GM23248 (cell line): ENCODE measurements around the gene DGAT2L6. TPM values are rescaled to one million over a fixed set of nuclear protein-coding genes. Genes with fewer than 3 reads are reported as not detected.
A peak's percentile ranks its signal among the peaks of the same experiment; 100 is the strongest.
"Not testable (repeated sequence)": the region's sequence is repeated elsewhere in the genome, so short reads cannot be mapped to it uniquely, and the experiment has no call there.

ENCODE experiments used
- DNase-seq: peaks from one replicate; pipeline ENCODE4 v3.0.0-alpha.2; 2015
- H2AFZ ChIP-seq: fragments of 200-600 bp; sonication (generic); 2 replicates; pipeline ENCODE4 v1.6.1; 2016; ENCODE audit warnings: antibody characterized with exemption
- H3F3A ChIP-seq: fragments of 200-600 bp; sonication (generic); 2 replicates; pipeline ENCODE4 v1.6.1; 2016; ENCODE audit warnings: mild to moderate bottlenecking, antibody characterized with exemption, mixed run types; ENCODE audit not compliant: insufficient read depth
- H3K27ac ChIP-seq: fragments of 200-600 bp; sonication (generic); 2 replicates; pipeline ENCODE4 v1.5.1; 2016; ENCODE audit warnings: mild to moderate bottlenecking
- H3K27me3 ChIP-seq: fragments of 200-600 bp; sonication (generic); replicated peaks from 2 replicates; pipeline ENCODE4 v1.6.1; 2016; ENCODE audit warnings: mild to moderate bottlenecking; ENCODE audit not compliant: insufficient read depth
- H3K36me3 ChIP-seq: fragments of 200-600 bp; sonication (generic); 2 replicates; pipeline ENCODE4 v1.6.1; 2016; ENCODE audit warnings: low read depth, mild to moderate bottlenecking
- H3K4me1 ChIP-seq: fragments of 200-600 bp; sonication (generic); 2 replicates; pipeline ENCODE4 v1.6.1; 2016; ENCODE audit warnings: mild to moderate bottlenecking; ENCODE audit not compliant: insufficient read depth
- H3K4me2 ChIP-seq: fragments of 200-600 bp; sonication (generic); one replicate; pipeline ENCODE4 v1.6.1; 2016; ENCODE audit warnings: mild to moderate bottlenecking; ENCODE audit not compliant: unreplicated experiment
- H3K4me3 ChIP-seq: fragments of 200-600 bp; sonication (generic); 2 replicates; pipeline ENCODE4 v1.5.1; 2016; ENCODE audit warnings: mild to moderate bottlenecking
- H3K79me2 ChIP-seq: fragments of 200-600 bp; sonication (generic); 2 replicates; pipeline ENCODE4 v1.6.1; 2016; ENCODE audit warnings: mild to moderate bottlenecking; ENCODE audit not compliant: insufficient read depth
- H3K9ac ChIP-seq: fragments of 200-600 bp; sonication (generic); 2 replicates; pipeline ENCODE4 v1.6.1; 2016; ENCODE audit warnings: mild to moderate bottlenecking
- H3K9me2 ChIP-seq: fragments of 200-600 bp; sonication (generic); 2 replicates; pipeline ENCODE4 v1.6.1; 2016; ENCODE audit warnings: mixed run types, mild to moderate bottlenecking, moderate library complexity; ENCODE audit not compliant: insufficient read depth
- H3K9me3 ChIP-seq: fragments of 200-600 bp; sonication (generic); one replicate; pipeline ENCODE4 v1.6.1; 2017; ENCODE audit warnings: low read depth
- H4K20me1 ChIP-seq: fragments of 200-600 bp; sonication (generic); 2 replicates; pipeline ENCODE4 v1.6.0; 2016; ENCODE audit not compliant: insufficient read depth
- EZH2 ChIP-seq: fragments of 200-600 bp; sonication (generic); IDR thresholded peaks from 2 replicates; pipeline ENCODE4 v1.6.1; 2018; ENCODE audit warnings: antibody characterized with exemption, mild to moderate bottlenecking; ENCODE audit not compliant: insufficient read depth, poor library complexity, severe bottlenecking
- EZH2phosphoT487 ChIP-seq: fragments of 200-600 bp; sonication (generic); IDR thresholded peaks from 2 replicates; pipeline ENCODE4 v1.6.1; 2018; ENCODE audit warnings: antibody characterized with exemption, moderate library complexity, mild to moderate bottlenecking, low read depth; ENCODE audit not compliant: insufficient read depth
- WGBS, 2 experiments: methylation state at CpG; one replicate each; pipeline ENCODE4 v1.1.6; 2015 to 2017; ENCODE audit warnings: low lambda C conversion rate in 2 of 2, low coverage in 1 of 2; ENCODE audit errors: missing lambda C conversion rate in 2 of 2; 5-methylcytosine and 5-hydroxymethylcytosine counted together
- in situ Hi-C: fragments of 300-500 bp; cut with MboI; formaldehyde crosslinking; loops from 2 replicates; pipeline ENCODE4 v1.15.0; 2020
- polyA plus RNA-seq: library from polyadenylated mRNA; unstranded; fragments of >200 nt; fragmentation: Nextera tagmentation; extraction: Ambion mirVana; gene quantifications from 2 replicates; pipeline ENCODE4 v1.2.1, GENCODE V29; 2016
- total RNA-seq: library from RNA; depleted of rRNA; stranded (reverse); fragments of >200 nt; shearing (Covaris generic); gene quantifications from 2 replicates; pipeline ENCODE4 v1.2.3, GENCODE V29; 2014

Gene DGAT2L6
- total and polyA plus RNA-seq, 2 experiments from 2014 or later, result not detected

GRCh38 chrX:70231666-70232065 lies 54.4 kb downstream of the DGAT2L6 start:
- H3K4me3 ChIP-seq, result no peak overlapping the region
- DNase-seq, result no peak
- H3K9me2 ChIP-seq, result no peaks in the 10 kb centered on the region
- no peaks in the 10 kb centered on the region for H3K36me3 ChIP-seq
- no peak overlapping the region for H2AFZ ChIP-seq
- H3K4me2 ChIP-seq, result no peak overlapping the region
- H3K27ac ChIP-seq, result no peak overlapping the region
- in situ Hi-C loops, result no loop called here
- H4K20me1 ChIP-seq, result no peaks in the 10 kb centered on the region
- no peak overlapping the region for H3K9ac ChIP-seq
- H3K79me2 ChIP-seq, result no peaks in the 10 kb centered on the region
- H3K27me3 ChIP-seq, result no peaks in the 10 kb centered on the region
- H3K9me3 ChIP-seq, result no peaks in the 10 kb centered on the region
- WGBS, 2 experiments, result 73 to 96% methylated on average over 3 to 4 of the region's 4 CpGs
- H3F3A ChIP-seq, result no peaks in the 10 kb centered on the region
- no peaks in the 10 kb centered on the region for H3K4me1 ChIP-seq
- no peak for TF ChIP-seq EZH2

DNA sequence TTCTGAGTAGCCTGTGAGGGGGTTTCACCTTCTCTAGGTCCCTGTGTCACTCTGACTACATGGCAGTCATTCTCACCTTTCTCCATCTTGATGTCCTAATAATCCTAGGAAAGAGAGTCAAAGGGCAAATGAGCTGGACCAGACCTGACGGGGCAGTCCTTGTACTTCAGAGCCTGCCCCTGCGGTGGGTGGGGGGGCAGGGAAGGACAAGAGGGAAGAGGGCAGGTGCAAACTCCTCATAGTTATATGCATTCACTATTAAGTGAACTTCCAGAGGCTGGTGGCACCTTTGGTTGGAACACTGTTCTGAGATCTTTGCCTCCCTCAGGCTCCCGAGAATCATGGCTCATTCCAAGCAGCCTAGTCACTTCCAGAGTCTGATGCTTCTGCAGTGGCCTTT lies 57.1 kb downstream of the DGAT2L6 start, which contains the start of gene AWAT1:
Gene AWAT1 (plus strand): TSS at position 301 of the 400 bp plus-strand sequence. CDS start 41 bp downstream, at position 342.
- Histone ChIP-seq H3K4me3 (no peak within 1 kb of the TSS), H3F3A (no peaks in the 10 kb centered on the region), H3K9ac (no peak within 1 kb of the TSS), H3K79me2 (no peaks in the 10 kb centered on the region), H2AFZ (no peak within 1 kb of the TSS), H3K36me3 (no peaks in the 10 kb centered on the region), H4K20me1 (no peaks in the 10 kb centered on the region), H3K27me3 (no peaks in the 10 kb centered on the region), H3K27ac (no peak within 1 kb of the TSS), H3K9me2 (no peaks in the 10 kb centered on the region), H3K9me3 (no peaks in the 10 kb centered on the region), H3K4me2 (no peak within 1 kb of the TSS), H3K4me1 (no peaks in the 10 kb centered on the region)
- WGBS, 2 experiments, result 42 to 44% methylated on average over 1 to 3 of the region's 3 CpGs
- DNase-seq, result peak; percentile 27
- in situ Hi-C loops, result no loop called here
- TF ChIP-seq EZH2phosphoT487, result no peak
- TF ChIP-seq EZH2, result no peak

DNA sequence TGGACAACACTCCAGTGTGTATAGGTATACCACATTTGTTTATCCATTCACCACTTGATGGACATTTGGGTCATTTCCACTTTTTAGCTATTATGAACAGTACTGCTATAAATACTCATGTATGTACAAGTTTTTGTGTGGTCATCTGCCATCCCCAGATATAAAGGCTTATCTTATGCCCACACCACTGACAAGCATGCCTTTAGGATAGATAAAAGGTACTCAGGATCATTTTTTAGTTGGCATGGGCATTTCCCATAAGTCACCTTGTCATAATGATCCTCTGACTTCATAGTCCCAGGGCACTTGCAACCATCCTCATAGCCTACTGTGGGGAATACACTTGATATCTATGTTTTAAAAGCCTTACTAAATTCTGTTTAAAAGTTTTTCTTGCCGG lies 63.5 kb downstream of the DGAT2L6 start:
- H3K27ac ChIP-seq, result no peak overlapping the region
- no peak overlapping the region for H2AFZ ChIP-seq
- H3K9me3 ChIP-seq, result no peaks in the 10 kb centered on the region
- H3K79me2 ChIP-seq, result no peaks in the 10 kb centered on the region
- H3K36me3 ChIP-seq, result no peaks in the 10 kb centered on the region
- no peaks in the 10 kb centered on the region for H3K27me3 ChIP-seq
- no peaks in the 10 kb centered on the region for H4K20me1 ChIP-seq
- TF ChIP-seq EZH2, result no peak
- no peak for TF ChIP-seq EZH2phosphoT487
- WGBS, 2 experiments, result 83 to 93% methylated on average over 1 of the region's 1 CpG
- DNase-seq, result no peak
- H3F3A ChIP-seq, result no peaks in the 10 kb centered on the region
- no peak overlapping the region for H3K4me2 ChIP-seq
- H3K4me3 ChIP-seq, result no peak overlapping the region
- H3K9me2 ChIP-seq, result no peaks in the 10 kb centered on the region
- no peaks in the 10 kb centered on the region for H3K4me1 ChIP-seq
- no peak overlapping the region for H3K9ac ChIP-seq
- in situ Hi-C loops, result no loop called here

GRCh38 chrX:70241501-70241900 lies 64.2 kb downstream of the DGAT2L6 start:
- Histone ChIP-seq H3K9me3 (no peaks in the 10 kb centered on the region), H3K9me2 (no peaks in the 10 kb centered on the region), H3K79me2 (no peaks in the 10 kb centered on the region), H3K27ac (no peak overlapping the region), H2AFZ (no peak overlapping the region), H3K4me3 (no peak overlapping the region), H3K4me1 (no peaks in the 10 kb centered on the region), H3K4me2 (no peak overlapping the region), H4K20me1 (no peaks in the 10 kb centered on the region), H3K9ac (no peak overlapping the region), H3F3A (no peaks in the 10 kb centered on the region), H3K27me3 (no peaks in the 10 kb centered on the region), H3K36me3 (no peaks in the 10 kb centered on the region)
- TF ChIP-seq EZH2 (no peak), EZH2phosphoT487 (no peak)
- WGBS, 2 experiments, result 50 to 55% methylated on average over 2 of the region's 2 CpGs
- in situ Hi-C loops, result no loop called here
- DNase-seq, result no peak

DNA sequence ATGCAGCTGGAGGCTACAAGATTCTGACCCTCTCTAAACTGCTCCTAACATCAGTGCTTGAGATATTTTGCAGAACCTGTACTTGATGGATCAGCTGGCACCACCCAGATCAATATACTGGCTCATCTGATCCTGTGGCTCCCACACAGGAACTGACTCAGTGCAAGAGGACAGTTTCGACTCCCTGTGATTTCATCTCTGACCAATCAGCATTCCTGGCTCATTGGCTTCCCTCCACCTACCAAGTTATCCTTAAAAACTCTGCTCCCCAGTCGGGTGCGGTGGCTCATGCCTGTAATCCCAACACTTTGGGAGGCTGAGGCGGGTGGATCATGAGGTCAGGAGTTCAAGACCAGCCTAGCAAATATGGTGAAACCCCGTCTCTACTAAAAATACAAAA lies 66.3 kb downstream of the DGAT2L6 start:
- H3F3A ChIP-seq, H3K9me3 ChIP-seq, H3K4me1 ChIP-seq, H3K4me3 ChIP-seq, H2AFZ ChIP-seq, H3K9ac ChIP-seq, H3K36me3 ChIP-seq, H3K79me2 ChIP-seq, H4K20me1 ChIP-seq, H3K27me3 ChIP-seq, H3K27ac ChIP-seq, H3K4me2 ChIP-seq, in situ Hi-C loops, H3K9me2 ChIP-seq: not testable (repeated sequence)
- peak; percentile 19 for DNase-seq
- WGBS, 2 experiments, result 65 to 76% methylated on average over 4 to 5 of the region's 5 CpGs
